Caco-2 (cell line): Measurements from ENCODE around the gene RXRA. TPM values are rescaled to one million over a fixed set of nuclear protein-coding genes. Genes with fewer than 3 reads are reported as not detected.

Source experiments
- BruUV-seq: library from RNA; stranded (reverse); fragments of 400-500 nt; replicated peaks from 2 replicates; lab custom pipeline; 2021; lab: Mats Ljungman, UMichigan
- CTCF ChIA-PET: fragments of 300-600 bp; sonication (Branson Sonifier 250); formaldehyde crosslinking; loops from one replicate; lab custom pipeline; 2022; ENCODE audit warnings: antibody characterized with exemption; lab: Charles Lee
- POLR2A ChIA-PET: fragments of 300-600 bp; sonication (Branson Sonifier 250); formaldehyde crosslinking; loops from one replicate; lab custom pipeline; 2022; ENCODE audit warnings: antibody characterized with exemption; lab: Charles Lee
- DNase-seq, 2 experiments: peaks; one replicate each; pipeline versions ENCODE4 v3.0.0 to v3.0.0-alpha.2; 2020 to 2022
- H3K27me3 ChIP-seq: replicated peaks from 2 replicates; pipeline ENCODE4 v1.6.0; 2011; ENCODE audit warnings: low read length; ENCODE audit not compliant: control insufficient read depth, insufficient read depth
- H3K36me3 ChIP-seq: 2 replicates; pipeline ENCODE4 v1.5.1; 2011; ENCODE audit warnings: low read length; ENCODE audit not compliant: control insufficient read depth, insufficient read depth
- H3K4me1 ChIP-seq: fragments of 250-450 bp; sonication (Bioruptor Pico); 2 replicates; pipeline ENCODE4 v1.5.1; 2020; ENCODE audit warnings: mild to moderate bottlenecking
- H3K4me3 ChIP-seq: 2 replicates; pipeline ENCODE4 v1.5.1; 2011; ENCODE audit warnings: low read depth, mild to moderate bottlenecking, control low read depth, low read length
- H3K9me3 ChIP-seq: fragments of 250-450 bp; sonication (Bioruptor Pico); 2 replicates; pipeline ENCODE4 v1.5.1; 2020; ENCODE audit warnings: mild to moderate bottlenecking, moderate library complexity
- H3K27ac Mint-ChIP-seq: one replicate; pipeline ENCODE4 v1.8.0; 2022; ENCODE audit warnings: mixed read lengths; ENCODE audit not compliant: unreplicated experiment
- H3K27me3 Mint-ChIP-seq: one replicate; pipeline ENCODE4 v1.8.0; 2022; ENCODE audit warnings: mixed read lengths; ENCODE audit not compliant: insufficient read depth, unreplicated experiment
- H3K36me3 Mint-ChIP-seq: one replicate; pipeline ENCODE4 v1.8.0; 2022; ENCODE audit warnings: mild to moderate bottlenecking, mixed read lengths; ENCODE audit not compliant: insufficient read depth, unreplicated experiment
- H3K4me1 Mint-ChIP-seq: one replicate; pipeline ENCODE4 v1.8.0; 2022; ENCODE audit warnings: low read depth, mixed read lengths; ENCODE audit not compliant: unreplicated experiment
- H3K4me3 Mint-ChIP-seq: one replicate; pipeline ENCODE4 v1.8.0; 2022; ENCODE audit warnings: mild to moderate bottlenecking, moderate library complexity, mixed read lengths; ENCODE audit not compliant: unreplicated experiment
- H3K9me3 Mint-ChIP-seq: one replicate; pipeline ENCODE4 v1.8.0; 2022; ENCODE audit warnings: mixed read lengths; ENCODE audit not compliant: unreplicated experiment
- CTCF ChIP-seq, 2 experiments: fragments of 200-600 bp in 1 of 2; IDR thresholded peaks; 1 replicate in 1 of 2; 2 replicates in 1 of 2; pipeline versions ENCODE4 v1.5.1 to v1.8.0; 2011 to 2022; ENCODE audit warnings: antibody characterized with exemption in 1 of 2, control low read depth in 1 of 2, inconsistent platforms in 1 of 2, low read depth in 1 of 2, low read length in 1 of 2, mild to moderate bottlenecking in 1 of 2, moderate library complexity in 1 of 2; ENCODE audit not compliant: insufficient read depth in 1 of 2, severe bottlenecking in 1 of 2, unreplicated experiment in 1 of 2
- intact Hi-C: fragments of 100-400 bp; cut with micrococcal nuclease; formaldehyde crosslinking; loops from one replicate; pipeline ENCODE4 v1.10.0; 2022; ENCODE audit not compliant: unreplicated experiment
- total RNA-seq: library from RNA; stranded (reverse); gene quantifications from 2 replicates; pipeline ENCODE4 v1.2.3, GENCODE V29; 2022

The RXRA gene
- total RNA-seq, 1 experiment from 2014 or later, result 69.1 TPM

GRCh38 chr9:134370638-134371037, 44.4 kb downstream of the RXRA start:
- CTCF ChIA-PET, result no interaction called here
- H3K4me3 Mint-ChIP-seq, result no peak overlapping the region

GRCh38 chr9:134371731-134372130, 45.5 kb downstream of the RXRA start:
- Histone ChIP-seq H3K27me3 (no peaks in the 10 kb centered on the region), H3K9me3 (no peaks in the 10 kb centered on the region), H3K36me3 (no peaks in the 10 kb centered on the region), H3K4me1 (no peaks in the 10 kb centered on the region), H3K4me3 (no peak overlapping the region)
- H3K4me1 Mint-ChIP-seq, result peaks cover 13% of the 10 kb centered on the region
- intact Hi-C loops, result no loop called here
- no peaks in the 10 kb centered on the region for H3K9me3 Mint-ChIP-seq
- POLR2A ChIA-PET, result no interaction called here
- no peak for DNase-seq
- peaks cover 29% of the 10 kb centered on the region for H3K36me3 Mint-ChIP-seq
- no peaks in the 10 kb centered on the region for H3K27me3 Mint-ChIP-seq
- H3K27ac Mint-ChIP-seq, result no peak overlapping the region
- H3K4me3 Mint-ChIP-seq, result no peak overlapping the region
- TF ChIP-seq CTCF (IDR thresholded peaks at IDR 0.05; ENCODE audit: insufficient read depth in 1 of 2, low read depth in 1 of 2, low read length in 1 of 2, severe bottlenecking in 1 of 2, unreplicated experiment in 1 of 2), result no peak
- no TSS peak for BruUV-seq
- CTCF ChIA-PET, result no interaction called here

More at GRCh38 chr9:134370638-134371037, 44.4 kb downstream of the RXRA start:
- no peak overlapping the region for H3K4me3 ChIP-seq
- DNase-seq, result no peak
- no peak for TF ChIP-seq CTCF (IDR thresholded peaks at IDR 0.05; ENCODE audit: insufficient read depth in 1 of 2, low read depth in 1 of 2, low read length in 1 of 2, severe bottlenecking in 1 of 2, unreplicated experiment in 1 of 2)
- H3K36me3 Mint-ChIP-seq, result peaks cover 24% of the 10 kb centered on the region
- intact Hi-C loops, result no loop called here
- H3K9me3 Mint-ChIP-seq, result no peaks in the 10 kb centered on the region
- no peaks in the 10 kb centered on the region for H3K9me3 ChIP-seq
- no peaks in the 10 kb centered on the region for H3K27me3 Mint-ChIP-seq
- H3K36me3 ChIP-seq, result no peaks in the 10 kb centered on the region
- no peaks in the 10 kb centered on the region for H3K27me3 ChIP-seq
- H3K27ac Mint-ChIP-seq, result no peak overlapping the region
- BruUV-seq, result no TSS peak
- POLR2A ChIA-PET, result no interaction called here
- no peaks in the 10 kb centered on the region; the same call in 1 of the 2 replicates for H3K4me1 ChIP-seq
- H3K4me1 Mint-ChIP-seq, result peaks cover 8% of the 10 kb centered on the region

GRCh38 chr9:134372581-134373267, 46.5 kb downstream of the RXRA start:
- CTCF ChIA-PET, result no interaction called here
- Histone ChIP-seq H3K4me1 (no peaks in the 10 kb centered on the region), H3K9me3 (no peaks in the 10 kb centered on the region), H3K4me3 (no peak overlapping the region), H3K27me3 (no peaks in the 10 kb centered on the region), H3K36me3 (no peaks in the 10 kb centered on the region)
- DNase-seq, result no peak
- TF ChIP-seq CTCF (IDR thresholded peaks at IDR 0.05; ENCODE audit: insufficient read depth in 1 of 2, low read depth in 1 of 2, low read length in 1 of 2, severe bottlenecking in 1 of 2, unreplicated experiment in 1 of 2), result no peak
- POLR2A ChIA-PET, result no interaction called here
- no TSS peak for BruUV-seq
- Mint-ChIP-seq H3K4me3 (no peak overlapping the region), H3K36me3 (peaks cover 29% of the 10 kb centered on the region), H3K27ac (peak overlapping the region; percentile 31), H3K27me3 (no peaks in the 10 kb centered on the region), H3K4me1 (peaks cover 13% of the 10 kb centered on the region), H3K9me3 (no peaks in the 10 kb centered on the region)
- intact Hi-C loops, result no loop called here
